Neural cell (in vitro differentiated cells): ENCODE measurements around the gene ARHGEF26. TPM values are rescaled to one million over a fixed set of nuclear protein-coding genes. Genes with fewer than 3 reads are reported as not detected.

ENCODE experiments used
- H2AFZ ChIP-seq: fragments of 200-600, 300-800 bp; sonication (generic), shearing (Covaris generic); 2 replicates; pipeline ENCODE4 v1.6.0; 2014; ENCODE audit warnings: low read depth, mild to moderate bottlenecking, antibody characterized with exemption, low read length, moderate library complexity
- H3F3A ChIP-seq: fragments of 200-600 bp; shearing (Covaris generic); 2 replicates; pipeline ENCODE4 v1.6.1; 2016; ENCODE audit warnings: mild to moderate bottlenecking, moderate library complexity, mixed read lengths, antibody characterized with exemption, low read length; ENCODE audit not compliant: insufficient read depth, poor library complexity, severe bottlenecking
- H3K27ac ChIP-seq: fragments of 200-600, 300-800 bp; sonication (generic), shearing (Covaris generic); 2 replicates; pipeline ENCODE4 v1.5.1; 2014; ENCODE audit warnings: mild to moderate bottlenecking, low read length, moderate library complexity
- H3K27me3 ChIP-seq: fragments of 300-800, 200-600 bp; sonication (generic), shearing (Covaris generic); 2 replicates; pipeline ENCODE4 v1.6.0; 2014; ENCODE audit warnings: mild to moderate bottlenecking, low read depth, low read length, moderate library complexity; ENCODE audit not compliant: insufficient read depth
- H3K36me3 ChIP-seq: fragments of 300-800, 200-600 bp; sonication (generic), shearing (Covaris generic); 2 replicates; pipeline ENCODE4 v1.5.1; 2014; ENCODE audit warnings: mild to moderate bottlenecking, antibody characterized with exemption, low read length, moderate library complexity; ENCODE audit not compliant: insufficient read depth
- H3K4me2 ChIP-seq: fragments of 300-800, 200-600 bp; sonication (generic), shearing (Covaris generic); 2 replicates; pipeline ENCODE4 v1.6.0; 2014; ENCODE audit warnings: mild to moderate bottlenecking, low read length
- H3K4me3 ChIP-seq: fragments of 300-800, 200-600 bp; sonication (generic), shearing (Covaris generic); 2 replicates; pipeline ENCODE4 v1.5.1; 2014; ENCODE audit warnings: mild to moderate bottlenecking, low read length, moderate library complexity
- H3K79me2 ChIP-seq: fragments of 200-600 bp; shearing (Covaris generic); replicated peaks from 2 replicates; pipeline ENCODE4 v1.6.0; 2014; ENCODE audit warnings: mild to moderate bottlenecking, low read length, moderate library complexity; ENCODE audit not compliant: insufficient read depth
- H3K9ac ChIP-seq: fragments of 300-800, 200-600 bp; sonication (generic), shearing (Covaris generic); 2 replicates; pipeline ENCODE4 v1.6.1; 2016; ENCODE audit warnings: mild to moderate bottlenecking, low read length, mixed read lengths
- H3K9me2 ChIP-seq: fragments of 200-600 bp; shearing (Covaris generic); 2 replicates; pipeline ENCODE4 v1.6.1; 2016; ENCODE audit warnings: mild to moderate bottlenecking, low read length, mixed read lengths; ENCODE audit not compliant: insufficient read depth
- H3K9me3 ChIP-seq: fragments of 200-600, 300-800 bp; sonication (generic), shearing (Covaris generic); 2 replicates; pipeline ENCODE4 v1.6.1; 2016; ENCODE audit warnings: mild to moderate bottlenecking, mixed run types, low read length, moderate library complexity, mixed read lengths
- H4K20me1 ChIP-seq: fragments of 200-600 bp; shearing (Covaris generic); 2 replicates; pipeline ENCODE4 v1.6.1; 2016; ENCODE audit warnings: mild to moderate bottlenecking, mixed run types; ENCODE audit not compliant: insufficient read depth
- CTCF ChIP-seq: fragments of 450-650 bp; IDR thresholded peaks from 2 replicates; pipeline ENCODE4 v1.5.1; 2014; ENCODE audit warnings: antibody characterized with exemption, mild to moderate bottlenecking, moderate library complexity; ENCODE audit not compliant: poor library complexity, severe bottlenecking
- EP300 ChIP-seq: fragments of 450-650 bp; conservative IDR thresholded peaks from 2 replicates; pipeline ENCODE4 v1.6.1; 2014; ENCODE audit warnings: antibody characterized with exemption, mild to moderate bottlenecking, moderate library complexity; ENCODE audit not compliant: poor library complexity, severe bottlenecking
- EZH2 ChIP-seq: fragments of 200-600, 300-800 bp; shearing (Covaris generic), sonication (generic); IDR thresholded peaks from 2 replicates; pipeline ENCODE4 v1.6.1; 2014; ENCODE audit warnings: antibody characterized with exemption, low read length, borderline replicate concordance, mild to moderate bottlenecking; ENCODE audit not compliant: insufficient read depth, poor library complexity, severe bottlenecking
- MXI1 ChIP-seq: fragments of 450-650 bp; conservative IDR thresholded peaks from 2 replicates; pipeline ENCODE4 v1.6.1; 2014; ENCODE audit warnings: antibody characterized with exemption, mild to moderate bottlenecking; ENCODE audit not compliant: poor library complexity, severe bottlenecking
- POLR2AphosphoS5 ChIP-seq: IDR thresholded peaks from 2 replicates; pipeline ENCODE4 v1.6.1; 2012
- RAD21 ChIP-seq: fragments of 450-650 bp; conservative IDR thresholded peaks from 2 replicates; pipeline ENCODE4 v1.6.1; 2014; ENCODE audit warnings: antibody characterized with exemption, mild to moderate bottlenecking, moderate library complexity
- REST ChIP-seq: IDR thresholded peaks from 2 replicates; pipeline ENCODE4 v1.6.1; 2012; ENCODE audit warnings: borderline replicate concordance
- SMC3 ChIP-seq: fragments of 450-650 bp; conservative IDR thresholded peaks from 2 replicates; pipeline ENCODE4 v1.6.1; 2014; ENCODE audit warnings: antibody characterized with exemption, mild to moderate bottlenecking, moderate library complexity; ENCODE audit not compliant: poor library complexity
- TAF1 ChIP-seq: IDR thresholded peaks from 2 replicates; pipeline ENCODE4 v1.6.1; 2012; ENCODE audit warnings: low read depth
- polyA plus RNA-seq: library from polyadenylated mRNA; depleted of rRNA; stranded (reverse); fragments of >200 nt; gene quantifications from 2 replicates; pipeline ENCODE4 v1.2.3, GENCODE V29; 2014

The ARHGEF26 gene
- polyA plus RNA-seq, 1 donor from 2014 or later: 5.7 TPM

GRCh38 chr3:154209499-154209898, 88.3 kb downstream of the ARHGEF26 start:
- Histone ChIP-seq H3K9me2 (no peaks in the 10 kb centered on the region), H2AFZ (no peak overlapping the region), H3K4me2 (no peak overlapping the region), H3K27me3 (no peaks in the 10 kb centered on the region), H3F3A (no peaks in the 10 kb centered on the region), H3K36me3 (no peaks in the 10 kb centered on the region), H4K20me1 (no peaks in the 10 kb centered on the region), H3K9me3 (peaks cover 6% of the 10 kb centered on the region), H3K27ac (no peak overlapping the region), H3K4me3 (no peak overlapping the region), H3K79me2 (no peaks in the 10 kb centered on the region), H3K9ac (no peak overlapping the region)
- no peak for TF ChIP-seq POLR2AphosphoS5

- Histone ChIP-seq H2AFZ (no peak overlapping the region), H3F3A (no peaks in the 10 kb centered on the region), H3K9me2 (no peaks in the 10 kb centered on the region), H3K27ac (no peak overlapping the region), H3K27me3 (no peaks in the 10 kb centered on the region), H3K4me2 (no peak overlapping the region), H4K20me1 (no peaks in the 10 kb centered on the region), H3K9ac (no peak overlapping the region), H3K9me3 (peaks cover 5% of the 10 kb centered on the region), H3K4me3 (no peak overlapping the region), H3K36me3 (no peaks in the 10 kb centered on the region), H3K79me2 (no peaks in the 10 kb centered on the region)
- TF ChIP-seq CTCF (no peak), REST (no peak), POLR2AphosphoS5 (no peak), RAD21 (no peak), SMC3 (no peak), EP300 (no peak), EZH2 (no peak), MXI1 (no peak), TAF1 (no peak)
Observed at GRCh38 chr3:154210986-154211385, 89.8 kb downstream of the ARHGEF26 start.

- H3K27me3 ChIP-seq: no peaks in the 10 kb centered on the region
Observed at GRCh38 chr3:154214306-154214705, 93.1 kb downstream of the ARHGEF26 start.

More at GRCh38 chr3:154214306-154214705, 93.1 kb downstream of the ARHGEF26 start:
- H3K4me2 ChIP-seq: no peak overlapping the region
- no peaks in the 10 kb centered on the region for H4K20me1 ChIP-seq
- H3K27ac ChIP-seq: no peak overlapping the region
- no peak for TF ChIP-seq TAF1
- no peak for TF ChIP-seq CTCF
- TF ChIP-seq EP300: no peak
- TF ChIP-seq MXI1: no peak
- no peak for TF ChIP-seq POLR2AphosphoS5
- TF ChIP-seq REST: no peak
- no peaks in the 10 kb centered on the region for H3K9me2 ChIP-seq
- no peaks in the 10 kb centered on the region for H3F3A ChIP-seq
- H3K9me3 ChIP-seq: no peaks in the 10 kb centered on the region
- no peaks in the 10 kb centered on the region for H3K36me3 ChIP-seq
- no peak overlapping the region for H2AFZ ChIP-seq
- no peaks in the 10 kb centered on the region for H3K79me2 ChIP-seq
- no peak overlapping the region for H3K9ac ChIP-seq
- H3K4me3 ChIP-seq: no peak overlapping the region
